ENCODE data around the gene PPP2R2B.
A peak's percentile ranks its signal among the peaks of the same experiment; 100 is the strongest.

The PPP2R2B gene

GRCh38 chr5:146699138-146699537 lies 179.4 kb downstream of the PPP2R2B start:
- TF ChIP-seq CTCF (IDR thresholded peaks at IDR 0.05; ENCODE audit: insufficient read depth, missing control alignments): no peak
- FAIRE-seq (peak; percentile 94), DNase-seq (ENCODE audit: insufficient read length, low spot score) (no peak)

- FAIRE-seq: no peak
- TF ChIP-seq CTCF (IDR thresholded peaks at IDR 0.05; ENCODE audit: insufficient read depth, missing control alignments): no peak
Observed at GRCh38 chr5:146698651-146699050, 179.9 kb downstream of the PPP2R2B start.

GRCh38 chr5:146697211-146697610 lies 181.3 kb downstream of the PPP2R2B start:
- TF ChIP-seq CTCF (IDR thresholded peaks at IDR 0.05; ENCODE audit: insufficient read depth, missing control alignments): no peak
- FAIRE-seq (peak; percentile 94), DNase-seq (ENCODE audit: insufficient read length, low spot score) (no peak)

More at GRCh38 chr5:146698651-146699050, 179.9 kb downstream of the PPP2R2B start:
- no peak for DNase-seq (ENCODE audit: insufficient read length, low spot score)

GRCh38 chr5:146695646-146696045 lies 182.9 kb downstream of the PPP2R2B start:
- FAIRE-seq: no peak
- no peak for DNase-seq (ENCODE audit: insufficient read length, low spot score)
- no peak for TF ChIP-seq CTCF (IDR thresholded peaks at IDR 0.05; ENCODE audit: insufficient read depth, missing control alignments)

- FAIRE-seq: no peak
Observed at GRCh38 chr5:146690880-146691355, 187.6 kb downstream of the PPP2R2B start.

GRCh38 chr5:146687630-146688029 lies 190.9 kb downstream of the PPP2R2B start:
- DNase-seq (ENCODE audit: insufficient read length, low spot score) (no peak), FAIRE-seq (no peak)
- no peak for TF ChIP-seq CTCF (IDR thresholded peaks at IDR 0.05; ENCODE audit: insufficient read depth, missing control alignments)

More at GRCh38 chr5:146690880-146691355, 187.6 kb downstream of the PPP2R2B start:
- no peak for TF ChIP-seq CTCF (IDR thresholded peaks at IDR 0.05; ENCODE audit: insufficient read depth, missing control alignments)
- no peak for DNase-seq (ENCODE audit: insufficient read length, low spot score)

- DNase-seq (ENCODE audit: insufficient read length, low spot score): no peak
- no peak for TF ChIP-seq CTCF (IDR thresholded peaks at IDR 0.05; ENCODE audit: insufficient read depth, missing control alignments)
- FAIRE-seq: no peak
Observed at GRCh38 chr5:146683861-146684260, 194.7 kb downstream of the PPP2R2B start.
